ENCODE data around the gene MVK.
"Not testable (repeated sequence)": the region's sequence is repeated elsewhere in the genome, so short reads cannot be mapped to it uniquely, and the experiment has no call there.

The MVK gene

DNA sequence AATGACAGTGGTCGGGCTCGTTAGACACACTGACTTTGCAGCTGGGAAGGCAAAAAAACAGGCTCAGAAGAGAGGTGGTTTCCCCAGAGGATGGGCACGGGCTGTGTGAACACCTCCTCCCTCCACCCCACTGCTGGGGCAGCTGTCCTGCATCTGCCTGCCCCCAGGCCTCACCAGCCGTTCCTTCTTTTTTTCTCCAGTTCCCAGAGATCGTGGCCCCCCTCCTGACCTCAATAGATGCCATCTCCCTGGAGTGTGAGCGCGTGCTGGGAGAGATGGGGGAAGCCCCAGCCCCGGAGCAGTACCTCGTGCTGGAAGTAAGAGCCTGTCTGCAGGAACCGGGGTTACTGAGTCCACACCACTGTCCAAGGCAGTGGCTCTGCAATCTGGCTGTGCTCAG is 17.4 kb downstream of the MVK start:
- no peak for DNase-seq (ENCODE audit: low spot score)

- no peak for DNase-seq (ENCODE audit: low spot score)
Measured at GRCh38 chr12:109592195-109592904, 18.8 kb downstream of the MVK start.

- no peak for DNase-seq (ENCODE audit: low spot score)
Measured at GRCh38 chr12:109592905-109593272, 19.3 kb downstream of the MVK start.

DNA sequence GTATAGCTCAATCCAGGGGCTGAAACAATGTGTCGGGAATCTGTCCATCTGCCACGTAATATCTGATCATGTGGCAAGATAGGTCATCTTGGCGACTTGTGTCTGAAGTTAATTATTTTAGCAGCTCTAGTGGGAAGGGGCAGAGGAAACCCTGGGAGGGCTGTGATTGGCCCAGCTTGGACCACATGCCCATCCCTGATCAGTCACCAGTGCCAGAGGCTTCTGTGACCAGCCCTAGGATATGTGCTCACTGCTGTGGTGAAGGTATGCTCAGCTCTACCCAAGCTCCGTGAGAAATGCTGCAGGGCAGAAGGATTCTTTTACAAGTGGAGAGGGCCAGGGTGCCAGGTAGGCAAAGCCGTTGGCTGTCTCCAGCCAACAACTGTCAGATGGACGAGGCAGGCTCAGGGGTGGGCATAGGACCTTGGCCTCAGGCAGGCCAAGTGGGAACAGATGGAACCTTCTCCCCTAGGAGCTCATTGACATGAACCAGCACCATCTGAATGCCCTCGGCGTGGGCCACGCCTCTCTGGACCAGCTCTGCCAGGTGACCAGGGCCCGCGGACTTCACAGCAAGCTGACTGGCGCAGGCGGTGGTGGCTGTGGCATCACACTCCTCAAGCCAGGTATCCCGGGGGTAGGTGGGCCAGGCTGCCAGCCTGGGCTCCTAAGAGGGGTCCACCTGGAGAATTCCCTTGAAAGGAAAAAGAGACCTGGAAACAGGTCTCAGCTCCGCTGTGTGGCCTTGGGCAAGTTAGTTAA is 21.1 kb downstream of the MVK start:
- peak; percentile 11 for DNase-seq (ENCODE audit: low spot score)

- peak; percentile 80 for DNase-seq (ENCODE audit: low spot score)
Measured at GRCh38 chr12:109595321-109595902, 21.8 kb downstream of the MVK start.

- no peak for DNase-seq (ENCODE audit: low spot score)
Measured at GRCh38 chr12:109596418-109597244, 23.0 kb downstream of the MVK start.

DNA sequence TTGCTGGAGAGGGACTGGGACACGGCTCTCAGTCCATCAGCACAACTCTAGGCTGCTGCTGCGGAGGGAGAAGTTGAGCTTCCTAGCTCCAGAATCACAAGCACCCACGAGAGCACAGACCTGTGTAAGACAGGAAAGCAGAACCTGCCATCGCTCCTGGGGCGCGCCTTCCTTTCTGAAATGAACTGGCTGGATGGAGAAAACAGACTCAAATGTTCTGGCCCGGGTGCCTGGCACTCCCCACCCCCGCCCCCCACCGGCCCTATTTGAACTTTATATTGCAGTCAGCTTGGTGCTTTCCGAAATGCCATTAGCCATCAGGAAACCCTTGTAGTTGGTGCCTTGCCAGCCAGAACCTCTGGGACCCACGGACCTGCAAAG is 23.8 kb downstream of the MVK start:
- DNase-seq (ENCODE audit: low spot score) = no peak

GRCh38 chr12:109597795-109598427 is 24.3 kb downstream of the MVK start:
- peak; percentile 78 for DNase-seq (ENCODE audit: low spot score)

- DNase-seq (ENCODE audit: low spot score) = no peak
Measured at GRCh38 chr12:109598428-109598854, 24.8 kb downstream of the MVK start.

GRCh38 chr12:109599087-109599486 is 25.5 kb downstream of the MVK start:
- DNase-seq (ENCODE audit: low spot score) = no peak

GRCh38 chr12:109600481-109600880 is 26.9 kb downstream of the MVK start:
- DNase-seq (ENCODE audit: low spot score) = no peak

- DNase-seq (ENCODE audit: low spot score) = no peak
Measured at GRCh38 chr12:109600995-109601394, 27.4 kb downstream of the MVK start.

- no peak for DNase-seq (ENCODE audit: low spot score)
Measured at GRCh38 chr12:109601557-109601956, 28.0 kb downstream of the MVK start.

- not testable (repeated sequence) for DNase-seq (ENCODE audit: low spot score)
Measured at GRCh38 chr12:109602132-109602531, 28.5 kb downstream of the MVK start.

DNA sequence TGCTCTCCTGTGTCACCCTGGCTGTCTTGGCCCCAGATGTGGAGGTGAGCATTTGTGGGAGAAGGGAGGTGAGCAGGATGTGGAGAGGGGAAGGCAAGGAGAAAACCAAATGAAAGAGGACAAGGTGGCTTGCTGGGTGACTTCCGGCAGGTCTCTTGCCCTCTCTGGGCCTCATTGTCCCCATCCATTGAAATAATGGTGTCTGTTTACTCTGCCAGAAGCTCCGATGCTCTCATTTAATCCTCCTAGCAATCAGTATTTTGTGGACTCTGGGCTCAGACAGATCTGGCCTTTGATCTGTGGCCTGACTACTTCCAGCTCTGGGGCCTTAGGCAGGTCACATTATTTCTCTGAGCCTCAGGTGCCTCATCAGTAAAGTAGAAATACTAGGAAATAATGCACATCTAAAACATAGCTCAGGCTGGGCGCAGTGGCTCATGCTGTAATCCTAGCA is 30.6 kb downstream of the MVK start:
- DNase-seq (ENCODE audit: low spot score) = no peak

GRCh38 chr12:109605016-109605415 is 31.4 kb downstream of the MVK start:
- no peak for DNase-seq (ENCODE audit: low spot score)

- no peak for DNase-seq (ENCODE audit: low spot score)
Measured at GRCh38 chr12:109605599-109606228, 32.1 kb downstream of the MVK start.

- DNase-seq (ENCODE audit: low spot score) = no peak
Measured at GRCh38 chr12:109606320-109607028, 32.9 kb downstream of the MVK start.

DNA sequence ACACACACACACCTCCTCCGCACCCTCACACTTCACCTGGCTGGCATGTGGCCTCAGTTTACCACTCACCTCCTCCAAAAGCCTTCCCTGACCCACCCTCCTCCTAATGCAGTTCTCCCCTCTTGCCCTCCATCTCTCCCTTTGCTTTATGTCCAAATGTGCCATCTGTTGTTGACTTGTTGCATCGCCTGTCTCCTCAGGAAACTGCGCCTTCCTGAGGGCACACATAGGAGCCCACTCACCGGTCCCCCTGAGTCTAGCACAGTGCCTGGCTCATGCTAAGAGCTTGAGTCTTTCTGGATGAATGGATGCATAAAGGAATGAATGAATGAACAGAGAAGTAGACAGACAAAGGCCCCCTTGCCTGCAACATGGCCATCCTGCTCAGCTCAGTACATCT is 34.0 kb downstream of the MVK start:
- no peak for DNase-seq (ENCODE audit: low spot score)

- DNase-seq (ENCODE audit: low spot score) = no peak
Measured at GRCh38 chr12:109608270-109608669, 34.7 kb downstream of the MVK start.

GRCh38 chr12:109608793-109609192 is 35.2 kb downstream of the MVK start:
- no peak for DNase-seq (ENCODE audit: low spot score)

Data from SW480 (cell line).